GM19025 (cell line): ENCODE measurements around the gene TTLL11.
"Not testable (repeated sequence)": the region's sequence is repeated elsewhere in the genome, so short reads cannot be mapped to it uniquely, and the experiment has no call there.

Source experiments
- ATAC-seq: cut with Tn5 transposase; IDR thresholded peaks from one replicate; pipeline ENCODE4 v1.9.1; 2021; ENCODE audit warnings: mild to moderate bottlenecking, low read depth, moderate library complexity; ENCODE audit not compliant: unreplicated experiment

Gene TTLL11

GRCh38 chr9:121807823-121808278, 285.3 kb downstream of the TTLL11 start:
- no peak for ATAC-seq

GRCh38 chr9:121807069-121807822, 285.9 kb downstream of the TTLL11 start:
- ATAC-seq, result no peak

DNA sequence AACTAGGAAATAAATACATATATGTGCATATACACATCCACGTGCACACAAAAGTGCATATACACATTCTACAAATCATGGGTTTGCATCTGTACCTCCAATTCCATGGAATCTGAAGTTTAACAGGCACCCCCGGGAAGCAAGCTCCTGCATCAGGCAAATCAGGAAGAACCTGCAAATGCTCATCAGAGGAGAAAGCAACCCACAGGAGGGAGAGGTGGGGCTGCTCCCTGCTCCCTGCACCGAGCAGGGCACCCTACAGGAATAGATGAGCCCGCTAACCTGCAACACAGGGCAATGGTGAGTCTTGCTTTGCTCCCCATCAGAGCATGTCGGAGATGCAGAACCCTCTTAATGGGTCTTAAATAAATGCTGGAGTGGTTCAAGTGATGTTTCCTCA, 290.4 kb downstream of the TTLL11 start:
- no peak for ATAC-seq

- ATAC-seq, result no peak
Measured at GRCh38 chr9:121801579-121801978, 291.5 kb downstream of the TTLL11 start.

DNA sequence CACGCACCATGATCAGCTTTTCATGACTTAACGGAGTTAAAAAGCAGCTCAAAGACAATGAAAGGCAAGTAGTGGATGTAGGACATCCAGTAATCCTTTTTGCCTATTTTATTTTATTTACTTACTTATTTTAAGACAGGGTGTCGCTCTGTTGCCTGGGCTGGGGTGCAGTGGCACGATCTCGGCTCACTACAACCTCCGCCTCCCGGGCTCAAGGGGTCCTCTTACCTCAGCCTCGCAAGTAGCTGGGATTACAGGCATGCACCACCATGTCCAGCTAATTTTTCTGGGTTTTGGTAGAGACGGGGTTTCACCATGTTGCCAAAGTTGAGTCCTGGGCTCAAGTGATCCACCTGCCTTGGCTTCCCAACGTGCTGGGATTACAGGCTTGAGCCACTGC, 292.7 kb downstream of the TTLL11 start:
- no peak for ATAC-seq

DNA sequence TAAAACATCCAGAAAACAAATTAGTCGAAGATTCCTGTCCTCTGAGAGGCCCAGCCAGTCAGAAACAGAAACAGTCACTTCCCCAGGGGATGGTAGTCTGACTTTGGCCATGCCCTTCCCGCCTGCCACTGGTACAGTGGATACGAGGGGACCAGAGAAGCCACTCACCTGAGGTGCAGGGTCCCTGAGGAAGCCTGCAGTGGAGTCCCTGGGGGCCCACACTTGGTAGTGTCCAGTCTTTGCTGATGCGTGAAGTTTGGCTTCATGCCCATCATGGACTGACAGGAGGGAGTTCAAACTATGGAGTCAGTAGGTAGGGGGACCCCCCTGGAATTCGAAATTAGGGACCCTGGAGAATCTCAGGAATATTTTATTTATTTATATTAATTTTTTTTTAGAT, 294.2 kb downstream of the TTLL11 start:
- ATAC-seq, result no peak

- no peak for ATAC-seq
Measured at GRCh38 chr9:121797081-121797480, 296.0 kb downstream of the TTLL11 start.

GRCh38 chr9:121794334-121794733, 298.8 kb downstream of the TTLL11 start:
- not testable (repeated sequence) for ATAC-seq

DNA sequence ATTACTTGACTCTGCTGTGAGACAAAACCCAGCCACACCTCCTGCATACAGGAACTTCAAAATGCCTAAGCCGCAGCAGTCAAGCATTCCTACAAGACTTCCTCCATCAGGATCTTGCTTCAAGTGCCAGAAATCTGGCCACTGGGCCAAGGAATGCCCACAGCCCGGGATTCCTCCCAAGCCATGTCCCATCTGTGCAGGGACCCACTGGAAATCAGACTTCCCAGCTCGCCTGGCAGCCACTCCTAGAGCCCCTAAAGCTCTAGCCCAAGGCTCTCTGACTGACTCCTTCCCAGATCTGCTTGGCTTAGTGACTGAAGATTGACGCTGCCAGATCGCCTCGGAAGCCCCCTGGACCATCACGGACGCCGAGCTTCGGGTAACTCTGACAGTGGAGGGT, 300.6 kb downstream of the TTLL11 start:
- ATAC-seq, result not testable (repeated sequence)

- ATAC-seq, result no peak
Measured at GRCh38 chr9:121790841-121791240, 302.3 kb downstream of the TTLL11 start.

DNA sequence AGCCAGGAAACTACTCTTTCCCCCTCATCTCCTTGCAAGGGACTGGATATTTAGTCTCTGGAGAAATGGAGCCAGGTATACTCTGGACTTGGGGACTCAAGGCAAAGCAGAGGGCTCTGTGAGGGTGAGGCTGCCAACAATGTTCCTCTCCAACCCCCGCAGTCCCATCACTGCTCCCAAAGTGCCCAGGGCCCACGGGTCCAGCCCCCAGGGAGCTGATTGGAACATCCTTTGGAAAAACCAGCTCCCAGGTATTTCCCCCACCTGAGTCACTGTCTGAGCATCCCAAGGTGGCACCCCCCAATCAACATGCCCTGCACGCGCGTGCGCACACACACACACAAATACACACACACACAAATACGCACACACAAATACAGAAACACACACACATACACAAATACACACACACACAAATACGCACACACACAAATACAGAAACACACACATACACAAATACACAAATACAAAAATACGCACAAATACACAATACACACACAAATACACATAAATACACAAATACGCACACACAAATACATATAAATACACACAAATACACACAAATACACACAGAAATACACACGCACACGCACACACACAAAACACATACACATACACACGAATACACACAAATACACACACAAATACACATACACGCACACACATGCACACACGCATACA, 304.3 kb downstream of the TTLL11 start:
- ATAC-seq, result no peak

DNA sequence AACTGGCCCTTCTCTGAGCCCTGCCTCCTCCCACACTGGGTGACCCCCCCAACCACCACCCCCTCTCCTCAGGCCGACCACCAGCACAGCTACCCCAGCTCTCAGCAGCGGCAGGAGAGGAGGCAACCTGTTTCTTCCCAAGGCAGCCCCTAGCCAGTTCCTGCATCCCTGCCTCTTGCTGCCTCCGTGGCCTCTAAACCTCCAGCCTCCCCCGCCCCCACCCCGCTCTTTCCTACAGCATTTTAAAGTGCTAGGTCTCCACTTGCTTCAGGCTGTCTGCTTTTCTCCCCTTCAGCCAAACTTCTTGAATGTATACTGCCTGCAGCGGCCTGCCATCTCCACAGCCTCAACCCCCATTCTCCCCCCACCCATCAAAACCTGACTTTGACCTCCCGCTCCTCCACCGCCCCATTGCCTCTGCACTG, 306.1 kb downstream of the TTLL11 start:
- ATAC-seq, result no peak

DNA sequence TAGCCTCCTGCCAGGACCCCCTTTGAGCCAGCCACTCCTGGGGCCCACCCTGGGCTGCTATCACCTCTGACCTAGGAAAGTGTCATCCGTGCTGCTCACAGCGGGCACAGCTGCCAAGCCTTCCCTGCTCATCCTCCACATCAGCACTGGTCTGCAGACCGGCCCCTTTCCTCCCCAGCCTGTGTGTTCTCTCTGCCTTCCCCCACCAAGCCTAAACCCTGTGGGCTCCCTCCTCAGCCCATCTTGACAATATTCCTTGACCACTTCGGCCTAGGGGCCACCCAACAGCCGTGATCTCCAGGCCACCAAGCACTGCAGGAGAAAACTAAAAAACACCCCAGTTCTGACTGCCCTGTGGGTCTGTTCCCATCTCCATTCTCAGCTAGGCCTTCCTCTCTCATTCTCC, 306.6 kb downstream of the TTLL11 start:
- no peak for ATAC-seq

DNA sequence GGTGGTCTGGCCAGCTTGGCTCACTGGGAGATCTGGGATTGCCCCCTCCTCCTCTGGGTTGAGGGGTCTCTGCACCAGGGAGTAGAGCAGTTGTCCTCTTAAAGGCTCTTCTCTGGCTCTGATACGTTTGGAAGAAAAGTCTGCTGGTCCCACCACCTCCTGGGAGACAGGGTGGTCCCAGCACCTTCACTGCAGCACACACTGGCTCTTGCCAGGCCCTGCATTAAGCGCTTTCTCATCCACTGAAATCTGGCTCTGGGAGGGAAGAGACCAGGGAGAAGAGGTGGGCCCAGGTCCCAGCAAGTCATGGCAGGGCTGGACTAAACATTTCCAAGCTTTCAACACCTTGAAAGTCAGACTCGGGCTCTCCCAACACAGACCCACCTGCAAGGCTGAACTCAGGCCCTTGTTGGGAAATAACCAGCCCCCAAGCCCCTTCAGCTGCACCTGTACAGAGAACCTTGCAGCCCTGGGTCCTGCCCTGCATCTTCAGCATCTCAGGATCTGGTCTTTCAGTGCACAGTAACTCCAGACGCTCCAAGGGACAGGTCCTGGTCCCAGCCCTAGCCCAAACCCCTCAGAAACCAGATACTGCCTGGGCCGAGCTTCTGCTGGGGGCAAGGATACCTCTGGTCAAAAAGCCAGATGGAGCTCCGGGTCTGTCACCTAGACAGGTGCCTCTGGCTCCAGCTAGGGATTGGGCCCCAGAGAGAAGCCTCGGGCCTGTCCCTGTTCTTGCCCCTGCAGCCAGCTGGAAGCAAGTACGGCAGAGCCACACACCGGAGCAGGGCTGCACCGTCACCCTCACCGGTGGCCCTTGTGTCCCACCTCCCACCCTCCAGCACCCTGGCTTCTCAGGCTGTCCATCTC, 307.2 kb downstream of the TTLL11 start:
- ATAC-seq, result no peak

- no peak for ATAC-seq
Measured at GRCh38 chr9:121784731-121785411, 308.2 kb downstream of the TTLL11 start.

DNA sequence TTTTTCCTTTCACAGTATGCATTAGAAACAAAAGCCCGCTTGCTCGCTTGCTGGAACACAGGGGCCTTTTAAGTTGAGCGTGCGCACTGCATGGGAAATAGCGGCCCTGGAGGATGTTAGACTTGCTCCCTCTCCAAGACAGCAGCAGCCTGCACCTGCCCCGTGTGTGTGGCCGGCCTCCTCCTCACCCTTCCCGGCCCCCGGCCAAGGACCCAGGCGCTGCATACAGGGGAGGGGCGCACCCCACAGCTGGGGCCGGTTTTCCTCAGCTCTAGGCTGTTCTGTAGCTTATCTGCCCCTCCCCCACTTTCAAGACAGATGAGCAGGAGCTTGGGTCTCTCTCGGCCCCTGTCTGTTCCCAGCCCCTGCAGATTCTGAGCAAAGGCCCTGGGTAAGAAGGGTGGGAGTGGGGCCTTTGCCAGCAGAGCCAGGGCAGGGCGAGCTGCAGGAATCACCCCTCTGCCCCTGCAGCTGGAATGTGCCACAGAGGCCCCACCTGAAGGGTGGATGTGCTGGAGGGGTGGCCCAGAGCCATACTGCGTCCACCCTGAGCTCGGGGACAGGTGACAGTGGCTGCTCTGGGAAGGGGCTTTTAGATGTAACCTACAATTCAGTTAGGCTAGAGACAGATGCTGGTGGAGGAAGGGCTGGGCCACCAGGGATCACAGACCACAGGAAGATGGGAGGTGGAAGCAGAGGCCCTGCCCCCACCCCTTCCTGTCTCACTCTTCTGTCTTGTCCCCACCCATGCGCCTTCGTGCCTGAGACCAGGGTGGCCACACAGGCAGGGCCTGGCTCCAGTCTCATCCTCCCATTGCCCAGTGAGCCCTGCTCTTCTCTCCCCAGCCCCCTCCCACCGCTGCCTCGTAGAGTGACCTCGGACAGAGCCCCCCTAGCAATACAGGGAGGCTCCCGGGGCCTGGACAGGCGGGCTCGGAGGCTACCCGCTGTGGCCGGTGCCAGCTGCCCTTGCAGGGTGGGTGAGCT, 309.3 kb downstream of the TTLL11 start:
- no peak for ATAC-seq

- no peak for ATAC-seq
Measured at GRCh38 chr9:121783111-121783510, 310.0 kb downstream of the TTLL11 start.

- no peak for ATAC-seq
Measured at GRCh38 chr9:121782514-121783110, 310.5 kb downstream of the TTLL11 start.
